ENCODE data around the gene ZKSCAN1.

DNA sequence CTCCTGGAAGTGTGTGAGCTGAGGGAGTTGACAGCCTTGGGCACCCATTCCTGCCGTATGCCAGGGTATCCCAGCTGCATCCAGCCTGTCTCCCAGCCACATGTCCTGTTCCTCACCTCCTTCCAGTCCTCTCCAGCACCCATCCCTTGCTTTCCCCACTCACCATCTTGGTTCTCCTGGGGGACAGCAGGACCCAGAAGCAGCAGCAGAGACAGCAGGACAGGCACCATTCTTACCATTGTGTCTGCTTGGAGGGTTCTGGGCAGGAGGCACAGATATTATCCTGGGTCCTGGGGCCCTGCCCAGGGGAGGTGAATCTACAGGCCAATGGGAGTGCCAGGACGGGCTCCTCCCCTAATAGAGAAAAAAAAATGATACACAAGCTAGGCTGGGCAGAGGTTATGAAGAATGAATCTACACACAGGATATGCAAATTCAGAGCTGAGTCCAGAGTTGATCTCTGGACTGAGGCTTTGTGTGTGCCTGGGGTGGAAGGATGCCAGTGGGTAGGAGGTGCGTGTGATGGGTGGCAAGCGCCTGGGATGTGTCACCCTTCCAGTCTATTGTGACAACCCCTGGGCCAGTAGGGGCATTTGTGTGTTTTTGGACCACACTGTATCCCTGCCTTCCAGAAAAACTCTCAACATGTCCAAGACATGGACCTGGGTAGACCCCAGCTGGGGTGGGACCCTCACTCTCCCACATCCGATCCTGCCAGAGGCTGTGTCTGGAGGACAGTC is 39.4 kb upstream of the ZKSCAN1 start, which contains the start of gene AZGP1:
- TF ChIP-seq CTCF (IDR thresholded peaks at IDR 0.05) = no peak
- no peak for TF ChIP-seq POLR2A (IDR thresholded peaks at IDR 0.05)

Measured in testis (tissue), 2 donors.